ENCODE measurements around the gene MFAP4.

MFAP4 gene

GRCh38 chr17:19348081-19348650 lies 38.8 kb downstream of the MFAP4 start:
- DNase-seq (ENCODE audit: low read depth): no peak

GRCh38 chr17:19347323-19348080 lies 39.5 kb downstream of the MFAP4 start:
- no peak for DNase-seq (ENCODE audit: low read depth)

DNA sequence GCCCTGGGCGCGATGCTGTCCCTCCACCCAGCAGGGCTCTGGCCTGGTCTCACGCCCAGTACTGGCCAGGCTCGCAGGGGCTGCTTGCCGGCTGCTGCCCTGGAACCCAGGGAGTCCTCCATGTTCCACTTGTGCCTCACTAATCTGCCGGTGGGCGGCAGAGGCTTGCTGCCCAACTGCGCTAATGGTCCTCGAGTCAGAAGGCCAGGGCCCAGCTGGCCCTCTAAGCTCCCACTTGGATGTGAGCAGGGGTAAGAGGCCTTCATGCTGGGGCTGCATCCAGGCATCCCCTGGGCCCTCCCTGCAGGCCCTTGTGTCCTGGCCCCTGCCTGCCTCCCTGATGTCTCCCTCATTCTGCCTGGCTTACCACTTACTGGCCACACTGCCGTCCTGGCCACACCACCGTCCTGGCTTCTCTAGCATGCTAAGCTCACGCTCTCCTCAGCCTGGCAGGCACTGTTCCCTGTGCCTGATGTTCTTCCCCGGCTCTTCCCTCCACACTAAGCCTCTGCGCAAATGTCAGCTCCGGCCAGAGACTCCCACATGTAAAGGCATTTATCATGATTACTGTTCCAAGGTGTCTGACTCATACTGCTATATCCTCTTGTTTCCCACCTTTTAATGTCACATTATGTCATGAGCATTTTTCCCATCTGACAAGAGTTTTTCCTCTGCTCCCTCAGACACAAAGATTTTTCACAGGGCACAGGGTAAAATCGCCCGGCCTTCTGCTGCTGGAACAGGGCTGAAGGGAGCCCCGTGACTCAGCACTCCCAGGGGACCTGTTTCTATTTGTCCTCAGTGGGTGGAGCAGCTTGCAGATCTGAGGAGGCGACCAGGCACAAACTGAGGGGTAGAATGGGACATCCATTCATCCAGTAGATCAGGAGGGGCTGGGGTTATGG lies 40.4 kb downstream of the MFAP4 start:
- peak; percentile 74 for DNase-seq (ENCODE audit: low read depth)

DNA sequence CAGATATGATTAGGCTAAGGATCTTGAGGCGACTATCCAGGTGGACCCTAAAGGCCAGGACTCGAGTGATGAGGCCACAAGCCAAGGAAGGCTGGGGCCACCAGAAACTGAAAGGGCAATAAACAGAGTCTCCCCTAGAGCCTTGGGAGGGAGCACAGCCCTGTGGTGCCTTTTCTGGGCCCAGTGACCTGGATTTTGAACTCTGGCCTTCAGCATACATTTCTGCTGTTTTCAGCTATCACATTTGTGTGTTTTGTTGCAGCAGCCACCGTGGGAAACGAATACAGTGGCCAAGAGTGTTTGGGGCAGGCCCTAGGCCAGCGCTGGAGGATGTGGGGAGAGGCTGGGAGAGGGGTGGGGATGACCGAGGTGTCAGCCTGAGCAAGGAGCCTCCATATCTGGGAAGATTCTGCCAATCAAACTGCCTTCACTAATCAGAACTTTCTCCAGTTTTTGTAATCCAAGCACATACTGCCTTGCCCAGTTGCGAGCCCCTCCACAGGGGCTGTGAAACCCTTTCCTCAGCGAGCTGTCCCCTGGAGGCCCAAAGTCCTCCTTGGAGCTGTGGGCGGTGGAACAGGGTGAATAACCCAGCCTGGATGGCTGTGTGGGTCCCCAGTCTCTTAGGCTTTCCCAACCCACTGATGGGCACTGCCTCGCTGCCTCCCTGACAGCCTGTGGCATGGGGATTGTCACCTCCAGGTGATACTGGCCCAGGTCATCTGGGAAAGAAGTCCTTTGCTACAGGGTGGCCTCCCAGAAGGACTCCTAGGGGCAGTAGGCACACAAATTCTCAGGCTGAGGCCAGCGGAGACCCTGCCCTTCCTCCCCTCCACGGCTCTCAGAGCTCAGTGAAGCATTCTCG lies 41.3 kb downstream of the MFAP4 start:
- no peak for DNase-seq (ENCODE audit: low read depth)

GRCh38 chr17:19345067-19345460 lies 41.9 kb downstream of the MFAP4 start:
- no peak for DNase-seq (ENCODE audit: low read depth)

- no peak for DNase-seq (ENCODE audit: low read depth)
These were observed 42.5 kb downstream of the MFAP4 start for GRCh38 chr17:19344311-19345066.

- no peak for DNase-seq (ENCODE audit: low read depth)
These were observed 43.3 kb downstream of the MFAP4 start for GRCh38 chr17:19343671-19344151.

DNA sequence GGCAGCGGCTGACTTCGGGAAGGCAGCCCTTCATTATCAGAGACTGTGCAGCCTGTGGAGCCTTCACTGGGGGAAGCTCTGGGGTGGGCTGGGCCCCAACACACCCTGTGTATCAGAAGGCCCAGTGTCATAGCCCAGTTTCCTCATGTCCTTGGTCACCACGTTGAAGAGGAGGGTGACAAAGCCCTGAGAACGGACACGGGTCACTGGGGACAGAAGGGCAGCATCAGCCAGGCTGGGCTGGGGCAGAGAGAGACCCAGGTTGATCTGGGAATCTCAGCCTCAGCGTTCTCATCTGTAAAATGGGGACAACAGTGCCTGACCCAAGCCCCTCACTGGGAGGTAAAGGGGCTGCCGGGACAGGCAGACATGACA lies 43.7 kb downstream of the MFAP4 start:
- no peak for DNase-seq (ENCODE audit: low read depth)

DNA sequence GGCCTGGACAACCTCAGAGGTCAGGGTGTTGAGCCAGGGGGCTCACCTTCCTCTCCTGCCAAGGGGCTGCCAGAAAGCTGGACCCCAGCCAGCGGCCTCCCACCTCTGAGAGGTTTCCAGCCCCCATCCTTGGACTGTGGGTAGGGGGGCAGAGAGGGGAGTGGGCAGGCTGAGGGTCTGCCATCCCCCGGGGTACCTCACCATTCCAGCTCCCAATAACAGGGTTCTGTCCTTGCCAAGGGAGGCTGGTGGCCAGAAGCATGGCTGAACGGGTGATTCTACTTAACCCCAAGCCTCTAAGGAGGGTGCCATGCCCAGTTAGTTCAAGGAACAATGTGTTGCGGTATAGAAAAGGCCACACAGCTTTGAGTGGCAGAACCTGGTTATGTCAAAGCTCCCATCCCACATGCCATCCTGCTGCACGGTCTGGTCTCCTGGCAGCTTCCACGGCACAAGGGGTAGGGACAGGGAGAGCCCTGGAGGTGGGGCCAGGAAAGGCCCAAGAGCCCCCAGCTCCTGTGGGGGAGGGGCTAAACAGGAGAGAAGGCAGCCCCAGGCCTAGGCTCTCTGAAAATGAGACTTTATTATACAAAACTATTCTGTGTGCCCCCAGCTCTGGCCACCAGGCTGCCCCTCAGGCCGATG lies 44.3 kb downstream of the MFAP4 start:
- DNase-seq (ENCODE audit: low read depth): no peak

DNA sequence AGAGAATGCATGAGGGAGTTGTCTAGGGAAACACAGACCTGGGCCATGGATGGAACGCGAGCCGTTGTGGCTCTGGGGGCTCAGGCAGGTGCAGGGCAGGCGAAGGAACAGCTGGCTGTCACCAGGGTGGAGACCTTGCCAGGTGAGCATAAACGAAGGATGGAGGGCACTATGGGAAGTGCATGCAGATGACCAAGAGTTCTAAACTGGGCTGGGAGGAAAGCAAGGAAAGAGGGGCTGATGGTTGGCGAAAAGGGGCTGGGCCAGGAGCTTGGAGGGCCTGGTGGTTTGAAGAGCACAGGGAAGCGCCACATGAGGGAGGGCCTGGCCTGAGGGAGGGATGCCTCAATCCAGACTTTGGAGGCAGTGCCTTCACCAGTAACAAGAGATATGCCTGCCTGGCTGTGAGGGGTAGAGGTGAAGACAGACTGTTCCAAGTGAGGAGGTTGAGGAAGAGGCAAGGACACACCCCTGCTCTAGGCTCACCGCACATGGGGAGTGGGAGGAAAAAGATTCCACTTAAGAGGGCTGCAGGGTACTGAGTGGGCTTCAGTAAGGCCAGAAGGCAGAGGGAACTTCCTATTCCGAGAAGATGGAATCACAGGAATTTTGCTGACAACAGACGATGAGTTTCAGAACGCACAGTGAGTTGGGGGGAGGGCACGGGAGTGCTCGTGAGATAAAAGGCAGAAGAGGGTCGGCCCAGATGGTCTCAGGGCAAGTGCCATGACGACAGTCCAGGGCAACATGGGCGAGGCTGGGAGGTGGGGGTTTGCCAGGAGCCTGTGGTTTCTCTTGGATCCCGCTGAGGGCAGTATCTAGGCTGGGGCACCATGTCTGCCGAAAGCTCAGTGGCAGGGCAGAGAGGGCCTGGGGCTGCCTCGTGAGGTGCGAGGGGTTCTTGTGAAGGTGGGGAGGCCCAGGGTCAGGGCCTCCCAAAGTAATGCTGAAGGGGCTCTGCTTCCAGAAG lies 45.1 kb downstream of the MFAP4 start:
- DNase-seq (ENCODE audit: low read depth): no peak

- DNase-seq (ENCODE audit: low read depth): no peak
These were observed 45.8 kb downstream of the MFAP4 start for GRCh38 chr17:19341211-19341631.

GRCh38 chr17:19339341-19339815 lies 47.6 kb downstream of the MFAP4 start:
- no peak for DNase-seq (ENCODE audit: low read depth)

- DNase-seq (ENCODE audit: low read depth): peak; percentile 63
These were observed 48.7 kb downstream of the MFAP4 start for GRCh38 chr17:19338031-19338990.

DNA sequence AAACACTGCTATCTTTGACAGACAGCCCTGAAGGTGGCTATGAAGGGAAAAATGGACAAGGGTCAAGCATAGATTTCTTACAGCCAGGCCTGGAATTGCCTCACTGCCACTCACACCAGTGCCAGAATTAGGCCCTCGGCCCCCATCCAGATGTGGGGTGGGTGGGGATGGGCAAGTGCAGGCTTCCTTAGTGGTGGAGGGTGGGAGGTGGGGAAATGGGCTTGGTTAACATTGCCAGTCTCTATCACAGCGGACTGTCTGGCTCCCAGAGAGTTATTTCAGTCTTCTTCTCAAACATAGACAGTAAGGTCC lies 49.3 kb downstream of the MFAP4 start:
- no peak for DNase-seq (ENCODE audit: low read depth)

- DNase-seq (ENCODE audit: low read depth): no peak
These were observed 49.9 kb downstream of the MFAP4 start for GRCh38 chr17:19336938-19337711.

GRCh38 chr17:19335951-19336631 lies 50.9 kb downstream of the MFAP4 start:
- DNase-seq (ENCODE audit: low read depth): no peak

GRCh38 chr17:19334331-19334730 lies 52.7 kb downstream of the MFAP4 start:
- no peak for DNase-seq (ENCODE audit: low read depth)
